ENCODE data around the gene OSTN.

The OSTN gene

DNA sequence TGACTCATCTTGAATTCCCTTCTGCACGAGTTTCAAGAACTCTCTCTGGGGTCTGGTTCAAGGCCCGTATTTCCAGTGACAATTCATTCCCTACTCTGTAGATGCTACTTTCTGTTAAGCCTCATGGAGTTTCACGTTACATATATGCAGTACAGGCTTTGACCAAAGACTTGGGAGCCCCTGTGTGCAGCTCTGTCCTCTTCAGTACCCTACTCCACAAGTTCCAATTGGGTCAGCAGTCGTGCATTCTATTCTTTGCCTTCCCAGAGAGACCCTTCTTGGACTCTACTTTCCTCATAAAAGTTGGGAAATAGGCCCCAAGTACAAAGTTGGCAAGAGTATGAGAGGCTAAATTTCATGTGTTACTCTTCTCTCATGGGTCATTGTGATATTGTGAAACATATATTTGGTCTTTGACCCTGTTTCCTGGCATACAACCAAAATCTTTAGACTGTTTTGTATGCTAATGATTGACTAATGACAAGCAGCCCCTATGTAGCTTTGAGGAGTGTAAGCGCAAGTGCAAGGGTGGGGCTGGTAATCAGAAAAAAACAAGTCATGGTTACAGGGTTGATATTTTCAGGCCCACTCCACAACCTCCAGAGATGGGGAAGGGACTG, 115.2 kb downstream of the OSTN start:
- no peak for DNase-seq
